ENCODE results near the gene ZNF652. TPM values are rescaled to one million over a fixed set of nuclear protein-coding genes. Genes with fewer than 3 reads are reported as not detected.

The ZNF652 gene
- total RNA-seq, 1 experiment from 2014 or later: 32.1 TPM

DNA sequence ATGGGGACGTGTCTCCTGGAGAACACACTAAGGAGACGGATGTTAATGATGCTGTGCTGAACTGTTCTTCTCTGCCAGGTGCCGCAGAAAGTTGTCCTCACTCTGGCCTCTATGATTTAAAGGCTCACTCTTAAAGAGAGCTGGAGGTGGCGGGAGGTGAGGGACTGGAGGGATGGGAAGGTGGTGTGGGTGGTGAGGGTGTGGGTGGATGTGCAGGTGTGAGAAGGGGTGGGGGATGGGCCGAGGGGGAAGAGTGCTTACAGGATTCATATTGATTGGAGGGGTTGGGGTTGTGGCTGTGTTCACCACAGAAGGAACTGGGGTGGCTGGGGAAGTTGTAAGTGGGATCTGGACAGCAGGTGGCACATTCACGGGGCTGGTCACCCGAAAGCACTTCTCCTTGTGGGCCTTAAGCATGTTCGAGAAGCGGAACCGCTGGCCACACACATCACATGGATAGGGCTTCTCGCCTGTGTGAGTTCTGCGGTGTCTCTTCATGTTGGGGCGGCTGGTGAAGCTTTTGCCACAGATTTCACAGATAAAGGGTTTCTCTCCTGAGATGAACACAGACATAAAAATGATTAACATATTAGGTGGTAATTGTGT is 63.6 kb downstream of the ZNF652 start:
- ChIA-PET CTCF (no interaction called here), POLR2A (ENCODE audit: low non-redundant PET) (no interaction called here)
- no TSS peak for BruUV-seq (replicated peaks)
- Histone ChIP-seq H3K4me3 (ENCODE audit: low read depth, low read length, poor library complexity, severe bottlenecking) (no peak overlapping the region), H3K27me3 (replicated peaks; ENCODE audit: insufficient read depth, low read depth, low read length, poor library complexity) (no peaks in the 10 kb centered on the region), H3K4me1 (ENCODE audit: insufficient read depth, low read length, poor library complexity, severe bottlenecking) (no peaks in the 10 kb centered on the region), H3K27ac (ENCODE audit: low read depth, low read length, poor library complexity, severe bottlenecking) (no peak overlapping the region), H3K36me3 (ENCODE audit: insufficient read depth, low read length, poor library complexity, severe bottlenecking) (peaks cover 9% of the 10 kb centered on the region), H3K9me3 (ENCODE audit: low read depth, low read length, poor library complexity, severe bottlenecking) (no peaks in the 10 kb centered on the region)
- DNase-seq (ENCODE audit: low spot score): no peak
- TF ChIP-seq, protein P1, sequence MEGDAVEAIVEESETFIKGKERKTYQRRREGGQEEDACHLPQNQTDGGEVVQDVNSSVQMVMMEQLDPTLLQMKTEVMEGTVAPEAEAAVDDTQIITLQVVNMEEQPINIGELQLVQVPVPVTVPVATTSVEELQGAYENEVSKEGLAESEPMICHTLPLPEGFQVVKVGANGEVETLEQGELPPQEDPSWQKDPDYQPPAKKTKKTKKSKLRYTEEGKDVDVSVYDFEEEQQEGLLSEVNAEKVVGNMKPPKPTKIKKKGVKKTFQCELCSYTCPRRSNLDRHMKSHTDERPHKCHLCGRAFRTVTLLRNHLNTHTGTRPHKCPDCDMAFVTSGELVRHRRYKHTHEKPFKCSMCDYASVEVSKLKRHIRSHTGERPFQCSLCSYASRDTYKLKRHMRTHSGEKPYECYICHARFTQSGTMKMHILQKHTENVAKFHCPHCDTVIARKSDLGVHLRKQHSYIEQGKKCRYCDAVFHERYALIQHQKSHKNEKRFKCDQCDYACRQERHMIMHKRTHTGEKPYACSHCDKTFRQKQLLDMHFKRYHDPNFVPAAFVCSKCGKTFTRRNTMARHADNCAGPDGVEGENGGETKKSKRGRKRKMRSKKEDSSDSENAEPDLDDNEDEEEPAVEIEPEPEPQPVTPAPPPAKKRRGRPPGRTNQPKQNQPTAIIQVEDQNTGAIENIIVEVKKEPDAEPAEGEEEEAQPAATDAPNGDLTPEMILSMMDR (conservative IDR thresholded peaks at IDR 0.05; ENCODE audit: low read depth, low read length): no peak
- no peak for TF ChIP-seq EZH2 (IDR thresholded peaks at IDR 0.05; ENCODE audit: borderline replicate concordance, low read depth, low read length, poor library complexity, severe bottlenecking)
- intact Hi-C loops (cut with micrococcal nuclease; ENCODE audit: unreplicated experiment): loop anchor here (10.0 kb wide), 1 partner anchor 244 kb away; no protein-coding TSS in a partner anchor

DNA sequence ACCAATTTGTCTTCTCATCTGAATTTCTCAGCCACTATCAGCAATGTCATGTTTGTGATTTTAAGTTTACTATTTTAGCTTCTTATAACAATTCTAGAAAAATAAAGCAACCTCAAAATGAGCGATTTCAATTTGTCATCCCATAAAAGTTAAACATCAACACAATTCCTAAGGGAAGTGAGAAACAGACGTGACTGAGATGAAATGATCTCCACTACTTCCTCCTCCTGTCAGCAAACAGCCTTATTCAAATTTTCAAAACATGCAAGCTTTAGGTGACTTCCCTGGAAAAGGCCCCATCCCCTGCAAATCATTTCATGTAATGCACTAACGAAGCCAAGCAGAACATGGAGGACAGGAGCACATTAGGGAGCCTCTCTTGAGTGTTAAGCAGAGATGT is 64.9 kb downstream of the ZNF652 start:
- Histone ChIP-seq H3K36me3 (ENCODE audit: insufficient read depth, low read length, poor library complexity, severe bottlenecking) (peaks cover 9% of the 10 kb centered on the region), H3K4me1 (ENCODE audit: insufficient read depth, low read length, poor library complexity, severe bottlenecking) (no peaks in the 10 kb centered on the region), H3K27ac (ENCODE audit: low read depth, low read length, poor library complexity, severe bottlenecking) (peak overlapping the region; percentile 25), H3K27me3 (replicated peaks; ENCODE audit: insufficient read depth, low read depth, low read length, poor library complexity) (no peaks in the 10 kb centered on the region), H3K4me3 (ENCODE audit: low read depth, low read length, poor library complexity, severe bottlenecking) (no peak overlapping the region), H3K9me3 (ENCODE audit: low read depth, low read length, poor library complexity, severe bottlenecking) (no peaks in the 10 kb centered on the region)
- no peak for DNase-seq (ENCODE audit: low spot score)
- TF ChIP-seq EZH2 (IDR thresholded peaks at IDR 0.05; ENCODE audit: borderline replicate concordance, low read depth, low read length, poor library complexity, severe bottlenecking): no peak
- TF ChIP-seq, protein P1 (conservative IDR thresholded peaks at IDR 0.05; ENCODE audit: low read depth, low read length): no peak
- POLR2A ChIA-PET (ENCODE audit: low non-redundant PET): no interaction called here
- CTCF ChIA-PET: no interaction called here
- BruUV-seq (replicated peaks): no TSS peak
- intact Hi-C loops (cut with micrococcal nuclease; ENCODE audit: unreplicated experiment): loop anchor here (10.0 kb wide), 1 partner anchor 242 kb away; no protein-coding TSS in a partner anchor

DNA sequence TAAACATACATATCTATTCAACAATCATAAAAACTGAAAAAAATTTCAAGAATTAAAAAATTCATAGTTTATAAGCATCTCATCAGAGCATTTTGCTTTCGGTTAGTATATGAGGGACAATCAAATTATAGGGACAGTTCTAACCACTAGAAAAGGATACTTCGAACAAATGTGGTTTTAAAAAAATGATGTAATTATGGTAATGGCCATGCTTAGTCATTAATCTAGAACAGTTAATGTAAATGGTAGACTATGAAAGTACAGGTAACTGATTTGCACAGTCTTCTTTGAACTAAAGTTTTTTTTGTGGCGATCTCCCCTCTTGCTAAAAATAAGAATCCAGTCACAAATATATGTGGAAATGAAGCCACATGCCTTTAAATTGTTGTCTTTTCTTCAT is 67.9 kb downstream of the ZNF652 start:
- Histone ChIP-seq H3K27ac (ENCODE audit: low read depth, low read length, poor library complexity, severe bottlenecking) (no peak overlapping the region), H3K27me3 (replicated peaks; ENCODE audit: insufficient read depth, low read depth, low read length, poor library complexity) (no peaks in the 10 kb centered on the region), H3K4me1 (ENCODE audit: insufficient read depth, low read length, poor library complexity, severe bottlenecking) (peaks cover 11% of the 10 kb centered on the region), H3K36me3 (ENCODE audit: insufficient read depth, low read length, poor library complexity, severe bottlenecking) (peaks cover 9% of the 10 kb centered on the region), H3K9me3 (ENCODE audit: low read depth, low read length, poor library complexity, severe bottlenecking) (no peaks in the 10 kb centered on the region), H3K4me3 (ENCODE audit: low read depth, low read length, poor library complexity, severe bottlenecking) (no peak overlapping the region)
- CTCF ChIA-PET: no interaction called here
- POLR2A ChIA-PET (ENCODE audit: low non-redundant PET): no interaction called here
- no peak for DNase-seq (ENCODE audit: low spot score)
- no TSS peak for BruUV-seq (replicated peaks)
- intact Hi-C loops (cut with micrococcal nuclease; ENCODE audit: unreplicated experiment): loop anchor here (10.0 kb wide), 1 partner anchor 239 kb away; no protein-coding TSS in a partner anchor
- TF ChIP-seq, protein P1 (conservative IDR thresholded peaks at IDR 0.05; ENCODE audit: low read depth, low read length): no peak
- no peak for TF ChIP-seq EZH2 (IDR thresholded peaks at IDR 0.05; ENCODE audit: borderline replicate concordance, low read depth, low read length, poor library complexity, severe bottlenecking)
